Activated CD4-positive, alpha-beta T cell treated with anti-CD3 and anti-CD28 coated beads for 36 hours (primary cell): ENCODE results near the gene ELMO1. TPM values are rescaled to one million over a fixed set of nuclear protein-coding genes. Genes with fewer than 3 reads are reported as not detected.

Source experiments
- ATAC-seq: fragments of 200-7000 bp; cut with Tn5 transposase; one replicate; pipeline ENCODE4 v1.10.0; 2021; ENCODE audit warnings: mild to moderate bottlenecking, moderate library complexity
- CTCF ChIA-PET: fragments of 350-600 bp; sonication (Branson Sonifier 250); formaldehyde crosslinking; loops from one replicate; lab custom pipeline; 2021; ENCODE audit warnings: antibody characterized with exemption; lab: Charles Lee
- POLR2A ChIA-PET: fragments of 350-600 bp; sonication (Branson Sonifier 250); formaldehyde crosslinking; loops from one replicate; lab custom pipeline; 2021; ENCODE audit warnings: antibody characterized with exemption, inconsistent platforms; lab: Charles Lee
- DNase-seq: peaks from one replicate; pipeline ENCODE4 v3.0.0-alpha.2; 2020
- H3K27ac Mint-ChIP-seq: one replicate; pipeline ENCODE4 v1.8.0; 2021; ENCODE audit warnings: mixed read lengths
- H3K27me3 Mint-ChIP-seq: one replicate; pipeline ENCODE4 v1.8.0; 2021; ENCODE audit warnings: mixed read lengths
- H3K36me3 Mint-ChIP-seq: one replicate; pipeline ENCODE4 v1.8.0; 2021; ENCODE audit warnings: low read depth, mixed read lengths
- H3K4me1 Mint-ChIP-seq: one replicate; pipeline ENCODE4 v1.8.0; 2021; ENCODE audit warnings: mixed read lengths
- H3K4me3 Mint-ChIP-seq: one replicate; pipeline ENCODE4 v1.8.0; 2021; ENCODE audit warnings: mild to moderate bottlenecking, moderate library complexity, mixed read lengths
- H3K9me3 Mint-ChIP-seq: one replicate; pipeline ENCODE4 v1.8.0; 2021; ENCODE audit warnings: low read depth, mixed read lengths
- intact Hi-C, 2 experiments: fragments of 100-400 bp; cut with DNase I in 1 of 2; cut with micrococcal nuclease in 1 of 2; formaldehyde crosslinking; loops; one replicate each; pipeline versions ENCODE4 v1.14.2 to v1.15.1; 2022 to 2024; cut with DNase I, micrococcal nuclease
- total RNA-seq, 2 experiments: library from RNA; stranded (reverse); gene quantifications; one replicate each; pipeline ENCODE4 v1.2.3, GENCODE V29; 2021

ELMO1 gene
- total RNA-seq, 2 experiments from 2014 or later, result 96.2 to 173 TPM

DNA sequence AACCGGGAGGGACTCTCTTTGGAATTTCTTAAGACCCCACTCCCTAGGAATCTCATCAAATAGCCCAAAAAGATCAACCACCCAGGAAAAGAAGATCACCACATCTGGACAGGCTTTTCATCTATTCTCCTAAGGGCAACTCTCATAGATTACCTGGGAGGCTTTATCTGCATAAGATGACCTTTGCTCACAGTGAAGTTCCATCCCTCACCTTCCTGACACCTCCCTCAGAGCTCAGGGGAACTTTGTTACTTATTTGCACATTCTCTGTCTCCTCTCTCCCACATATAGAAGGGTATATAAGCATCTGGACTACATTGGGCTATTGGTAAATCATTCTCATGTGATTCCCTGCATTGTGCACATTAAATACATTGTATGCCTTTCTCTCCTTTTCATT is 80.1 kb downstream of the ELMO1 start:
- intact Hi-C loops, result no loop called here
- no peaks in the 10 kb centered on the region for H3K27me3 Mint-ChIP-seq
- POLR2A ChIA-PET, result interaction anchor here (1.0 kb wide), 1 partner anchor 14 kb away, joined by 3 read pairs; no protein-coding TSS in a partner anchor
- no peak for DNase-seq
- peaks cover 85% of the 10 kb centered on the region for H3K4me1 Mint-ChIP-seq
- peaks cover 5% of the 10 kb centered on the region for H3K9me3 Mint-ChIP-seq
- CTCF ChIA-PET, result interaction anchor here (1.1 kb wide), 1 partner anchor 73 kb away, joined by 3 read pairs; no protein-coding TSS in a partner anchor
- no peak for ATAC-seq
- peaks cover 10% of the 10 kb centered on the region for H3K36me3 Mint-ChIP-seq
- H3K4me3 Mint-ChIP-seq, result no peak overlapping the region
- H3K27ac Mint-ChIP-seq, result no peak overlapping the region

DNA sequence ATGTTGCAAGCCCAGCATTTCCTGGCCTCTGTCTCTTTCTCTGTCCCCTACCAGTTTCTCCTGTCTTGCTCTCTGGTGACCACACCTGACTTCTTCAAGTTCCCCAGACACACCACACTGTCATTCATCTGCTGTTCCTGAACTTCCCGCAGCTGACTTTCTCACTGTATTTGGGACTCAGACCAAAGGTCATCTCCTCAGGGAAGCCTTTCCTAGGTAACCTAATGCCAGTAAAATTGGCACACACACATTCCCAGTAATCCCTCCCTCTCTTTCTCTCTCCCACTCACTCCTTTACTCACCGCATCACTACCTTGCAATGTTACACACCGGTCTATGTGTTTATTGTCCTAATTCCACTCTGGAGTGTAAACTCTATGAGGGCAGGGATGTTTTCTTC is 81.7 kb downstream of the ELMO1 start:
- peaks cover 17% of the 10 kb centered on the region for H3K36me3 Mint-ChIP-seq
- intact Hi-C loops, result no loop called here
- H3K27me3 Mint-ChIP-seq, result no peaks in the 10 kb centered on the region
- no peak for DNase-seq
- H3K4me3 Mint-ChIP-seq, result no peak overlapping the region
- peaks cover 5% of the 10 kb centered on the region for H3K9me3 Mint-ChIP-seq
- POLR2A ChIA-PET, result no interaction called here
- H3K4me1 Mint-ChIP-seq, result peaks cover 88% of the 10 kb centered on the region
- CTCF ChIA-PET, result interaction anchor here (1.0 kb wide), 1 partner anchor 9 kb away, joined by 3 read pairs; no protein-coding TSS in a partner anchor
- no peak overlapping the region for H3K27ac Mint-ChIP-seq
- ATAC-seq, result no peak

DNA sequence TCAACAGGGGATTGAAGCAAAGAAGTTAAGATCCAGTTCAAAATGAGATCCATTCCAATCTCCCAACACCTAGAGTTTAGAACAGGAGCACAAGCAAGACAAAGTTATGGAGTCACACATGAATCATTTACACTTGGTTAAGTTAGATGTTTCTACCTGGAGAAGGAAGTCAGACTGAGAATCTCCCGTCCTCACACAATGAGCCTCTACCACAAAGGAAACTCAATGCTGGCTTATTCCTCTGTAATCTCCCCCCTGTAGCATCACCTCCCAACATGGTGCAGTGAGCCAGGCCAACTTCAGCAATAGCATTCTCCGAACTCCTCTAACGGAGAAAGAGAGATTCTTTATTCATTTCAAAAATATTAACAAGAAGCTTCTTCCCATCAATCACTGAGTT is 82.2 kb downstream of the ELMO1 start:
- Mint-ChIP-seq H3K4me3 (no peak overlapping the region), H3K4me1 (peaks cover 86% of the 10 kb centered on the region), H3K27ac (peak overlapping the region; percentile 32), H3K27me3 (no peaks in the 10 kb centered on the region), H3K36me3 (peaks cover 17% of the 10 kb centered on the region), H3K9me3 (peaks cover 5% of the 10 kb centered on the region)
- ChIA-PET POLR2A (no interaction called here), CTCF (interaction anchor here (1.0 kb wide), 1 partner anchor 9 kb away, joined by 3 read pairs; no protein-coding TSS in a partner anchor)
- peak; percentile 16 for DNase-seq
- intact Hi-C loops, result no loop called here
- peak; percentile 36 for ATAC-seq

DNA sequence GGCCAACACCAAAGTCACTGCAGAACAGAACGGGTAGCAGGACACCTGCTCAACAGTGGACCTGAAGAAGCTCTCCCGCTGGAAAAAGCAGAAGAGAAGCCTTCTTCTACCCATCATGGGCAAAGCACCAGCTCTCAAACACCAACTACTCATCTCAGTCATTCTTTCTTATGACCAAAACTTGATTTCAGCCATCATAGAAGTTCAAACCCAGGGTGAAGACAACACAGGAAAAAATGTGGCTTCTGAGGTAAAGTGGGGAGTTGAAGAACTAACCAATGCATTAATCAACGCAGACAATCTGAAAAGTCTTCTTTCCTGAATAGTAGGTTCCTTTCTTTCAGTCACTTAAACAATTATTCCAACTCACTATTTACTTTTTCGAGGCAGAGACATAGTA is 83.3 kb downstream of the ELMO1 start:
- Mint-ChIP-seq H3K27me3 (no peaks in the 10 kb centered on the region), H3K36me3 (peaks cover 15% of the 10 kb centered on the region), H3K4me1 (peaks cover 85% of the 10 kb centered on the region), H3K27ac (peak overlapping the region; percentile 99), H3K4me3 (no peak overlapping the region), H3K9me3 (peaks cover 5% of the 10 kb centered on the region)
- DNase-seq, result peak; percentile 16
- ATAC-seq, result peak; percentile 48
- ChIA-PET CTCF (interaction anchor here (1.0 to 1.3 kb wide), 2 partner anchors 9 to 14 kb away, joined by 3 to 5 read pairs; no protein-coding TSS in a partner anchor), POLR2A (interaction anchor here (1.0 to 1.3 kb wide), 2 partner anchors 10 to 12 kb away, joined by 4 to 8 read pairs; no protein-coding TSS in a partner anchor)
- intact Hi-C loops, result loop anchor here (1.0 to 2.0 kb wide), 3 partner anchors 12 to 73 kb away; no protein-coding TSS in a partner anchor

DNA sequence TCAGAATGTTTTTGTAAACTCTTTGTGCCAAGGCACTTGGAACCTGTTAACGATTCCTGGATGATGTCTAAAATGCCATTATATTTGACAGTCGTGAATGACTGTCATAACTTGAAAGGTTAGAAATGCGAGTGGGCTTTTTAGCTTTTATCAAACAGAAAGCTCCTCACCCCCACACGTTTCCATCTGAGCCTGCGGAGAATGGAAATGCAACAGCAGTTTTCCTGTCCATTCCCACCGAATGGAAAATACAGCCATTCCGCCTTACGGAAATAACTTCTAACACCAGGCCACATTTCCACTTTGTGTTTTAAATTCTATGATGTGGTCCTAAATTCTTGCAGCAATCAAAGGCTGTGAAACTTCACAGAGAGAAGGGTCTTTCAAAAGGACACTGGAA is 83.8 kb downstream of the ELMO1 start:
- H3K36me3 Mint-ChIP-seq, result peaks cover 15% of the 10 kb centered on the region
- intact Hi-C loops, result loop anchor here (1.0 to 2.0 kb wide), 3 partner anchors 12 to 74 kb away; no protein-coding TSS in a partner anchor
- no peak for ATAC-seq
- ChIA-PET POLR2A (interaction anchor here (1.0 to 1.3 kb wide), 3 partner anchors 10 to 44 kb away, joined by 3 to 8 read pairs (median 4); no protein-coding TSS in a partner anchor), CTCF (interaction anchor here (1.0 to 1.3 kb wide), 2 partner anchors 9 to 13 kb away, joined by 3 to 5 read pairs; no protein-coding TSS in a partner anchor)
- DNase-seq, result no peak
- peak overlapping the region; percentile 99 for H3K27ac Mint-ChIP-seq
- peaks cover 5% of the 10 kb centered on the region for H3K9me3 Mint-ChIP-seq
- H3K4me3 Mint-ChIP-seq, result no peak overlapping the region
- no peaks in the 10 kb centered on the region for H3K27me3 Mint-ChIP-seq
- H3K4me1 Mint-ChIP-seq, result peaks cover 85% of the 10 kb centered on the region

DNA sequence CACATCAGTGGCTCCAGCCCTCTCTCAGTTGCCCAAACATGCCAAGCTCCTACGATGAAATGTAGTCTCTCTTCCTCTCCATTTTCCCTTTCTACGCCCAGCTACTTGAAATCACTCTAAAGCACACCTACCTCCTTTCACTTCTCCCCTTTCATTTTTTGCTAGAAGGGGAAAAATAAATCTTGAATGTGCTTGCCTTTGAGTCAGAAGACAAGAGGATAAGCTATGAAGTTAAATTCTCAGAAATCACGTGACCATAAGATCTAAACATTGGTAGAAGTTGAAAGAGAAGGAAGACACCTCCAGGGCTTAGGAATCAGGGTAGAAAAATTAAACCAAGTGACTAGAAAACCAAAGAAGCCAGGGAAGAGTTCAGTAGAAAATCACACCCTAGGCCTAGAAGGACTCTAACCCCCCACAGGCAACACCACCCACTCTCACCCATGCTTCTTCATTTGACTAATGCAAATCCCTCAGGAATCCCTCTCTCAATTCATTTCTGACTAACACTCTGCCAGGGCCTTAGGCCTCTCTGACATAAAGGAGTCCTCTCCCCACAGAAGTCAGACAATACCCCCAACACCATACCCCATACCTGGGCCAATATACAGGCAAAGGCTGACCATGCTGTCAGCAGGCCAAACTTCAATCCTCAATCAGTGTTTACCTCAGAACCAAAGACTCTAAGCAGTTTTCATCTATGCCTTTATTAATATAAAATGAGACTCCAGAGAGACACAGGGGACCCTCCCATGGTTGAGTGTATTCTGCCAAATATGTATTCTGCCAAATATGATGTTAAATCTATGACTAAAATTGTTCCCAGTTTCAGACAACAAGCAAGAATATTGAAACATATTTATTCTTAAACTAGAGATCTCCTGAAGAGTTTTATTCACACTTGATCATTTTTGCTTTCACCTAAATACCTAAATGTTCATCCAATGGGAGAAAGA is 84.8 kb downstream of the ELMO1 start:
- Mint-ChIP-seq H3K27me3 (no peaks in the 10 kb centered on the region), H3K4me3 (peak overlapping the region; percentile 53), H3K27ac (peak overlapping the region; percentile 99), H3K9me3 (peaks cover 5% of the 10 kb centered on the region), H3K4me1 (peaks cover 90% of the 10 kb centered on the region), H3K36me3 (peaks cover 13% of the 10 kb centered on the region)
- intact Hi-C loops, result loop anchor here (1.0 to 2.0 kb wide), 5 partner anchors 10 to 77 kb away; no protein-coding TSS in a partner anchor
- peak; percentile 12 for DNase-seq
- ChIA-PET CTCF (interaction anchor here (0.7 to 1.9 kb wide), 10 partner anchors 8 to 143 kb away, joined by 3 to 8 read pairs (median 4); partner anchors contain the start of gene ELMO1), POLR2A (interaction anchor here (0.7 to 1.3 kb wide), 4 partner anchors 10 to 83 kb away, joined by 3 to 14 read pairs (median 3); no protein-coding TSS in a partner anchor)
- ATAC-seq, result peak; percentile 57

DNA sequence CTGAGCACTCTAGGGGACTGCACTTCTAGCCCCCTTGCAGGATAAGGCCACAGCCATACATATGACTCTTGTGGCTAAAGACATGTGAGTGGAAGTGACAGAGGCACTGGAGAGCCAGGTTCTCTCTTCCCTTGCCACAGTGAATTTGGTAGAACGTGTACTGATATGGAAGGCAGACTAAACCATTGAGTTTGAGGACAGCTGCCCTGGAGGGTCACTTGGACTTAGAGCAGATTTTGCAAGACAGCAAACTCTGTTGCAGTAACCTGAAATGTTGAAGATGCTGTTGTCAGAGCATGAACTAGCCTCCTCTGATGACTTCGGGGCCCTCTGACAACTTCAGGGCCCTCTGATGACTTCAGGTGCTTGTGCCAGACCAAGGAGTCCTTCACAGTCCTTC is 85.9 kb downstream of the ELMO1 start:
- peak overlapping the region; percentile 53 for H3K4me3 Mint-ChIP-seq
- ChIA-PET CTCF (interaction anchor here (0.7 to 1.9 kb wide), 9 partner anchors 9 to 144 kb away, joined by 3 to 8 read pairs (median 4); partner anchors contain the start of gene ELMO1), POLR2A (interaction anchor here (0.5 to 1.3 kb wide), 3 partner anchors 9 to 85 kb away, joined by 3 to 14 read pairs (median 6); no protein-coding TSS in a partner anchor)
- peaks cover 5% of the 10 kb centered on the region for H3K9me3 Mint-ChIP-seq
- H3K27me3 Mint-ChIP-seq, result no peaks in the 10 kb centered on the region
- peak overlapping the region; percentile 99 for H3K27ac Mint-ChIP-seq
- no peak for DNase-seq
- peaks cover 91% of the 10 kb centered on the region for H3K4me1 Mint-ChIP-seq
- peaks cover 13% of the 10 kb centered on the region for H3K36me3 Mint-ChIP-seq
- ATAC-seq, result no peak
- intact Hi-C loops, result loop anchor here (1.0 to 2.0 kb wide), 3 partner anchors 9 to 78 kb away; no protein-coding TSS in a partner anchor

DNA sequence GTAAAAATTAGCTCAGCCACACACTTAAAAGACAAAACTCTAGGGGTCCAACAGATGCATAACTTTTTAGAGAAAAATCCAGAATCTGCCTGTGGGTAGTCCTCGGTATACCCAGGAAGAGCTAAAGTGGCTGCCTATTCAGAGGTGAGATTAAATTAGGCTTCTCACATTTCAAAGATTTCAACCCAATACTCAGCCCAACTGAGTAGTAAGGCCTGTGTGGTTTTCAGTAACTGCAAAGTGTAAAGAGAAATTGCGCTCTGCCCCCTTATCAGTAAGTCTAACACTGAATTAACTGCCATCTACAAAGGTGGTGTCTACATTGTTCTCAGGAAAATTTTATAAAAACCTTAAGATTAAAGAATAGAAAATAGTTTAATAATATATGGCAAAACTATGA is 88.2 kb downstream of the ELMO1 start:
- peaks cover 9% of the 10 kb centered on the region for H3K36me3 Mint-ChIP-seq
- ATAC-seq, result no peak
- H3K4me3 Mint-ChIP-seq, result peak overlapping the region; percentile 37
- H3K27me3 Mint-ChIP-seq, result no peaks in the 10 kb centered on the region
- ChIA-PET POLR2A (interaction anchor here (1.2 kb wide), 1 partner anchor 79 kb away, joined by 4 read pairs; no protein-coding TSS in a partner anchor), CTCF (interaction anchor here (0.7 to 2.7 kb wide), 6 partner anchors 9 to 89 kb away, joined by 3 to 7 read pairs (median 4); partner anchors contain the start of gene ELMO1)
- no peak for DNase-seq
- intact Hi-C loops, result no loop called here
- peaks cover 89% of the 10 kb centered on the region for H3K4me1 Mint-ChIP-seq
- H3K27ac Mint-ChIP-seq, result peak overlapping the region; percentile 91
- no peaks in the 10 kb centered on the region for H3K9me3 Mint-ChIP-seq

DNA sequence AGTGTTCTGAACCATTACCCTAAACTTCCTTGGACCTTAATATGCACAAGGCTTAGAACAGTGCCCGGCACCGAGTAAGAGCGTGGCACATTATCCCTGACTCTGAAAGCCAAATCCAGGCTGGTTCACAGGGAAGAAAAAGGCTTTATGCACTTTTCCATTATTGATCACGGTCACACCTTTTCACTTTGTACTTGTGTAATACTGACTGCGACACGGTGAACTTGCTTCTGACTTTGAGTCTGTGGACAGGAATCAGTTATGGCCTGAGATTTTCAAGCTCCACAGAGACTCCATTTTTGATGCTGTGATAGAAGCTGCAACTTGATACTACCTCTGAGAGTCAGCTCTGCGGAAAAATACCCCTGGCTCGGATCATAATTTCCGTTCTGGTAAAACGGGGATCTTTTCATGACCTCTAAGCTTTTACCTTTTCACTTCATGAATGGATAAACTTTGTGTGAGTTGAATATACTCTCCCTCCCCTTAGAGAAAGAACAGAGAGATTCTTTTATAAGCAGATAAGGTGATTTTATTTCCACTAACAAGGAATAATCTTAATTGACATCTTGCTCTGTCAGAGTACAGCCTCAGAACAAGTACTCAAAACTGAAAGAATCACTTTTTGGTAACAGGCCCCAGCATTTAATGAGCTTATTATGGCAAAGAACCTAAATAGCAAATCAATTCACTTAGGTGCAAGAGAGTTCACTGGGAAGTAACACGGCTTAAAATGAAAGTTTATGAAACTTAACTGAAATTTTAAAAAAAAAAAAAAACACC is 88.8 kb downstream of the ELMO1 start:
- CTCF ChIA-PET, result interaction anchor here (0.6 to 2.7 kb wide), 6 partner anchors 9 to 569 kb away, joined by 3 to 7 read pairs (median 4); partner anchors contain the start of gene ELMO1
- peak overlapping the region; percentile 37 for H3K4me3 Mint-ChIP-seq
- POLR2A ChIA-PET, result interaction anchor here (1.2 kb wide), 2 partner anchors 24 to 79 kb away, joined by 3 to 4 read pairs; no protein-coding TSS in a partner anchor

DNA sequence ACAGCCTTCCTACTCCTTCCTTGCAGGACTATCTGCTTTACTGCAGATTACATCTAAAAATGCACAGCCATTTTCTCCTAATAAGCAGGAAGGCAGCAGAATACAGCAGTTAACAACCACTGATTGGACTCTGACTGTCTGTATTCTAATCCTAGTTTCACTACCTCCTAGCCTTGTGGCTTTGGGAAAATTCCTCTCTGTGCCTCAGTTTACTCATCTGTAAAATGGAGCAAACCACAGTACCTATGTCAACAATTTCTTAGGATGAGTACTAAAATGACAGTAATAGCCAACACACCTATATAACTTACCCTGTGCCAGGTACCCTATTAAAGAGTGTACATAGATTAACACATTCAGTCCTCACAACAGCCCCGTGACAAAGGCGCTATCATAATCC is 89.5 kb downstream of the ELMO1 start:
- peak overlapping the region; percentile 91 for H3K27ac Mint-ChIP-seq
- ATAC-seq (no peak), DNase-seq (no peak)
- H3K27me3 Mint-ChIP-seq, result no peaks in the 10 kb centered on the region
- H3K4me1 Mint-ChIP-seq, result peaks cover 89% of the 10 kb centered on the region
- peaks cover 9% of the 10 kb centered on the region for H3K36me3 Mint-ChIP-seq
- intact Hi-C loops, result loop anchor here in 1 of 2 experiments (10.0 kb wide), 1 partner anchor 874 kb away; no protein-coding TSS in a partner anchor
- ChIA-PET POLR2A (interaction anchor here (1.2 kb wide), 1 partner anchor 23 kb away, joined by 3 read pairs; no protein-coding TSS in a partner anchor), CTCF (interaction anchor here (0.6 to 2.7 kb wide), 5 partner anchors 8 to 570 kb away, joined by 3 to 7 read pairs (median 3); partner anchors contain the start of gene ELMO1)
- H3K4me3 Mint-ChIP-seq, result no peak overlapping the region
- H3K9me3 Mint-ChIP-seq, result no peaks in the 10 kb centered on the region

More for the DNA sequence above, 88.8 kb downstream of the ELMO1 start:
- Mint-ChIP-seq H3K9me3 (no peaks in the 10 kb centered on the region), H3K4me1 (peaks cover 89% of the 10 kb centered on the region), H3K36me3 (peaks cover 9% of the 10 kb centered on the region), H3K27me3 (no peaks in the 10 kb centered on the region), H3K27ac (peak overlapping the region; percentile 91)
- ATAC-seq, result peak; percentile 42
- intact Hi-C loops, result loop anchor here in 1 of 2 experiments (10.0 kb wide), 1 partner anchor 875 kb away; no protein-coding TSS in a partner anchor
- DNase-seq, result peak; percentile 70
